OCI-M1 (cell line): Measurements from ENCODE around the gene METTL5.
A peak's percentile ranks its signal among the peaks of the same experiment; 100 is the strongest.

ENCODE experiments used
- DNase-seq: peaks from one replicate; lab custom pipeline; 2025; lab: John Stamatoyannopoulos, UW

The METTL5 gene

GRCh38 chr2:169781249-169782013, 43.3 kb downstream of the METTL5 start:
- DNase-seq, result no peak

- DNase-seq, result no peak
These were observed 46.3 kb downstream of the METTL5 start for GRCh38 chr2:169778446-169778845.

GRCh38 chr2:169776252-169776761, 48.4 kb downstream of the METTL5 start:
- DNase-seq, result no peak

GRCh38 chr2:169775765-169776164, 48.9 kb downstream of the METTL5 start:
- DNase-seq, result peak; percentile 65

GRCh38 chr2:169775354-169775753, 49.4 kb downstream of the METTL5 start:
- no peak for DNase-seq

GRCh38 chr2:169772651-169773050, 52.1 kb downstream of the METTL5 start:
- DNase-seq, result no peak

GRCh38 chr2:169771612-169772011, 53.1 kb downstream of the METTL5 start:
- no peak for DNase-seq

- DNase-seq, result no peak
These were observed 53.7 kb downstream of the METTL5 start for GRCh38 chr2:169771021-169771420.

GRCh38 chr2:169768262-169768995, 56.3 kb downstream of the METTL5 start:
- no peak for DNase-seq

- DNase-seq, result peak; percentile 75
These were observed 57.3 kb downstream of the METTL5 start for GRCh38 chr2:169767243-169767888.

- DNase-seq, result no peak
These were observed 59.2 kb downstream of the METTL5 start for GRCh38 chr2:169765523-169765922.

GRCh38 chr2:169761970-169762292, 62.8 kb downstream of the METTL5 start:
- no peak for DNase-seq
